HG02571 (cell line): ENCODE data around the gene HECTD2.
"Not testable (repeated sequence)": the region's sequence is repeated elsewhere in the genome, so short reads cannot be mapped to it uniquely, and the experiment has no call there.

ENCODE experiments used
- ATAC-seq: cut with Tn5 transposase; IDR thresholded peaks from one replicate; pipeline ENCODE4 v1.9.1; 2021; ENCODE audit warnings: mild to moderate bottlenecking, moderate library complexity; ENCODE audit not compliant: unreplicated experiment

Gene HECTD2

DNA sequence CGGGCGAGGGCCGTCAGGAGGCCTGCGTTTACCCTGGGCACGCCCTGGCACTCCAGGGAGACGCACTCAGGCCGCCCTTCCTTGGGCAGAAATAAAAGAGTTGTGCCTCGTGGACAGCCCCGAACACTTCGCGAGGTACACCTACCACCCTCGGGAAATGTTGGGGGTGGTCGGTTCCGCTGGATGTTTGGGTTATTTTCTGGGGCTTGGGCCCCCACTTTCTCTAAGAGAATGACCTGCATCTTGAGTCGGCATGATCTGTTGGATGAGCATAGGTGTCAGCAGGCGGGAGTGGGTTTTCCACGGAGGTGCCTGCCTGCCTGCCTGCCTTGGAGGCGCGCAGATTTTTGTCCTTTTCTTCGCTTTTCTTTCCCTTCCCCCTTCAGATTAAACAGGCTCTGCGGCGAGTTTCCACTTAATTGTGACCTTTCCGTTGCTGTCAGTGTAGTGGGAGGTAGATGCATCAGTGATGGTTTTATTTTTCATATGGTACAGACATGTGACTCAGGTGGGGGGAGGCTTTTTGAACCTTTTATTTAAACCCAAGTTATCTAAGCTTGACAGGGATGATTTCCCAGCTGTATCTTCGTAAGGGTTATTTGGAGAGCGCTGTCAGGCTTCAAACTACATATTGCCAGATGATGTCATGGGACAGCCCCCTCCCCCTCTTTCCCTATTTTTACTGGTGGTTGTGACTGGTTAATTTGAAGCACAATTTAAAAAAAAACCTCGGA lies 661 bp downstream of the HECTD2 start:
- ATAC-seq: no peak

GRCh38 chr10:91411621-91412020 lies 1.5 kb downstream of the HECTD2 start:
- no peak for ATAC-seq

DNA sequence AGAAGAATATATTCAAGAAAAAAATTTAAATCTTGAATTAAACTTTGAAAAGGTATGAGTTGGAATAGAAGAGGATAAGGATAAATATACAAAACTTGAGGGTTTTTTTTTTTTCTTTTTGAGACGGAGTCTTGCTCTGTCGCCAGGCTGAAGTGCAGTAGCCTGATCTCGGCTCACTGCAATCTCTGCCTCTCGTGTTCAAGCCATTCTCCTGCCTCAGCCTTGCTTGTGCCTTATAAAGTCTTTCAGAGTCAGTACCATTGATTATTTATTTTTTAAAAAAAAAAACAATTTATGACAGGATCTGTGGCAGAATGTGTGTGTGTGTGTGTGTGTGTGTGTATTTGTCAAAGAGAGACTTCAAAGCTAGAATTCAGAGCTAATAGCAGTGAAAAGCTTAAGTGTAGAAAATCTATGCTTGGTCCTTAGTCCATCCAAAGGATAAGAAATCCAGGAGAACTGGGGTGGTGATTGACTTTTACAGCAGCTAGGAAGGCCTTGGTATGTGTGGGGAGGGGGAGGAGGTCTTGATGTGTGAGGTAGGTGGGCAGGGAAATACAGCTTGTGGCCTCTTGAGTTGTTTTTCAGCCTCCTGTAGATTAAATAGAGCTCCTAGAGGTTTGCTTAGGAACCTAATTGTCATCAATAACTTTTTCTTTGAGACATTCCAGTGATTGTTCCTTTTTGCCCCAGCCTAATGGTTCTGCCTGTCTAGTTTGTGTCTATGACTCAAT lies 2.4 kb downstream of the HECTD2 start:
- no peak for ATAC-seq

DNA sequence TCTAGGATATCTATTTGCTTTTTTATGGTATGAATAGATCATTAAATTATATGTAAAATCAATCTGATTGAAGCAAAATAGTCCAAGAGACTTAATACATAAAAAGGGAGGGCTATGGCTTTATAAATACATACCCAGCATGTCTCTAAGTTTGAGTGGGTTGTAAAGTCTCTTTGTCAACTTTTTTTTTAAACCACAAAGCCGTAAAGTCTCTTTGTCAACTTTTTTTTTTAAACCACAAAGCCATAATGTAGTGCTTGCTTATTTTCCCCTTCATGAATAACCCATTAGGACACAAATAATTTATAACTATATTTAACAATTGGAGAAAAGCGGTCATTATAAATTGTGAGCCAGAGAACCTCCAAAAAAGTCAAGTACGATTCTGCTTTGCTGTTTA lies 5.7 kb downstream of the HECTD2 start:
- ATAC-seq: no peak

DNA sequence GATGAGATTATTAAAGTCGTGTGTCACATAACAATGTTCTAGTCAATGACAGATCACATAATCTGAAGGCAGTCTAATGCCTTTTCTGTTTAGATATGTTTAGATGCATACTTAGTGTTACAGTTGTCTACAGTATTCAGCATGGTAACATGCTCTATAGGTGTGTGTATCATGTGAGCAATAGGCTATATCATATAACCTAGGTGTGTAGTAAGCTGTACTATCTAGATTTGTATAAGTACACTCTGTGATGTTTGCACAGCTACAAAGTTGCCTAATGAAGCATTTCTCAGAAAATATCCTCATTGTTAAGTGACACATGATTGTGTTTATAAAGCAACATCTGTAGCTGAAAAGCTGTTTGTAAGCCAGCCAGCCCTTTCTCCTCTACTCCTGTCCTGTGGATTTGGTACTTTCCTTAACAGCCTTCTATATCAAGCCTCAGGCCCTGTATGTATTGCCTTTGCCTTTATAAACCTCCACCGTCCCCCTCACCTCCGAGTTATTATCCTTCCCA lies 6.3 kb downstream of the HECTD2 start:
- ATAC-seq: no peak

DNA sequence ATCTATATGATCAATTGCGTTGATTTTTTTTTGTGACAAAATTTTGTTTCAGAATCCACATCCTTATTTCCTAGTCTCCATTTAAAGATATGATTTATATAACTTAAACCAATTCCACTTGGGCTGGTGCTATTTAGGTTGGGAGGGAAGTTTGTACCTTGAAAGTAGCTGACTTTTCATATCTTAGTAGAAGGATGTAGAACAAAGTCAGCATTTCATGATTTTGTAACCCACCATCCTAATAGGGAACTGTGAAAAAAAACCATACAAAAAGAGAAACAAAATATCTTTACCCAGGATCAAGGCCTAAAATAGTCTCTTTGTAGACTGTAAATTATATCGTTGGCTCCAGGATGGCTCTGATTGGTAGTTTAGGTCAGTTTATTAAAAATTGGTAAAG lies 8.3 kb downstream of the HECTD2 start:
- ATAC-seq: no peak

- no peak for ATAC-seq
Observed at GRCh38 chr10:91420868-91421267, 10.7 kb downstream of the HECTD2 start.

DNA sequence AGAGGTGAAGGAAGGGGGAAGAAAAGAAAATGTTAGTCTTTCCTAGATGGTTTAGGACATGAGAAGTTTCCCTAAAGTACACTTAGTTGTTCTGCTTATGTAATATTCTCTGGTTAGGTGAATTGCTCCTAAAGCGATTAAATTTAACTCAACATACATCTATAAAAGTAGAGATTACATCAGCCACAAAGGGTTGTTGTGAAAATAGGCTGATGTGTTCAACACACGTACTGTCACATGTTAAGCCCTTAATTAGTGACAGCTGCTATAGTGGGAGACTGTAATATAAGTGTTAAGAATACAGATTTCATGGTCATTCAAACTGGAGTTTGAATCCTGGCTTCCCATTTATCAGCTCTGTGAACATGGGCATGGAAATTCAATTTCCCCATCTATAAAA lies 12.8 kb downstream of the HECTD2 start:
- no peak for ATAC-seq

- ATAC-seq: no peak
Observed at GRCh38 chr10:91424016-91424415, 13.9 kb downstream of the HECTD2 start.

- no peak for ATAC-seq
Observed at GRCh38 chr10:91432175-91432574, 22.0 kb downstream of the HECTD2 start.

GRCh38 chr10:91433620-91434019 lies 23.5 kb downstream of the HECTD2 start:
- no peak for ATAC-seq

- no peak for ATAC-seq
Observed at GRCh38 chr10:91434041-91434440, 23.9 kb downstream of the HECTD2 start.

DNA sequence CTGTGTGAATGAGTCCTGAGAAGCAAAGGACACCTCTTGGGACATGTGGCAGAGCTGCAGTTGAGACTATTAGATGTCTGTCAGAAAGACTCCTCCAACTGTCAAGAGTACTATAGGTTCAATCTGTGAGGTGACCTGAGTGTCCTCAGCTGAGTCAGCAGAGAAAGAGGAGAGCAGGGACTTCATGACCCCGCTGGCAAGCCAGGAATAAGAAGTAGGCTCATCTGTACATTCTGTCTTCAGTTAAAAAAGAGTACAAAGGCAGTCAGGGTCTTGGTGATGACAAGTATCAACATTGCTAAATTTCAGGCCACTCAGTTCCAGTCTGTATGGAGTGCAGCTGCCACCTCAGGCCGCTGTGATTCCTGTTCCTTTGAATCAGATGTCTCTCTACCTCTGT lies 25.1 kb downstream of the HECTD2 start:
- no peak for ATAC-seq

- not testable (repeated sequence) for ATAC-seq
Observed at GRCh38 chr10:91438228-91438627, 28.1 kb downstream of the HECTD2 start.

GRCh38 chr10:91444211-91445182 lies 34.4 kb downstream of the HECTD2 start:
- ATAC-seq: no peak

DNA sequence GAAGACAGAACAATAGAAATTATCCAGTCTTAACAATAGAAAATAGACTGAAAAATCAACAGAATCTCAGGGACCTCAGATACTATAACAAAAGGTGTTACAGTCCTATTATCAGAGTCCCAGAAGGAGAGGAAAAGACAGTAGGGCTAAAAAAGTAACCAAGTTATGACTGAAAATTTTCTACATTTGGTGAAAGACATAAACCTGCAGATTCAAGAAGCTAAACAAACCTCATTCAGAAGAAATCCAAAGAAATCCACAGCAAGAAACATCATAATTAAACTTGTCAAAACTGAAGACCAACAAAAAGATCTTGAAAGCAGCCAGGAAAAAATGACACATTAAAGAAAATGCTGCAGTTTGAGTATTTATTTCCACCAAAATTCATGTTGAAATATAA lies 41.9 kb downstream of the HECTD2 start:
- no peak for ATAC-seq

DNA sequence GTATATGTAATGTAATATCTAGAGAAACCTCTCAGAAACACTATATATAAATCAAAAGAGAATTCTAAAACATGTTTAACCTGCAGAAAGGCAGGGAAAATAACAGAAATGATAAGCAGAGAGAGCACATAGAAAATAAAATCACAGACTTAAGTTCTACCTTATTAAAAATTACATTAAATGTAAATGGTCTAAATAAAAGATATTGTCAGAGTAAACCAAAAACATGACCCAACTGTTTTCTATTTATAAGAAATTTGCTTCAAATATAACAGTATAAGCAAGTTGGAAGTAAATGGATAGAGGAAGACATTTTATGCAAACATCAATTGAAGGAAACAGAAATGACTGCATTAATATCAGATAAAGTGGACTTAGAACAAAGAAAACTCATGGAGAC lies 43.4 kb downstream of the HECTD2 start:
- no peak for ATAC-seq

GRCh38 chr10:91455135-91455534 lies 45.0 kb downstream of the HECTD2 start:
- ATAC-seq: not testable (repeated sequence)

- no peak for ATAC-seq
Observed at GRCh38 chr10:91460681-91461080, 50.5 kb downstream of the HECTD2 start.

DNA sequence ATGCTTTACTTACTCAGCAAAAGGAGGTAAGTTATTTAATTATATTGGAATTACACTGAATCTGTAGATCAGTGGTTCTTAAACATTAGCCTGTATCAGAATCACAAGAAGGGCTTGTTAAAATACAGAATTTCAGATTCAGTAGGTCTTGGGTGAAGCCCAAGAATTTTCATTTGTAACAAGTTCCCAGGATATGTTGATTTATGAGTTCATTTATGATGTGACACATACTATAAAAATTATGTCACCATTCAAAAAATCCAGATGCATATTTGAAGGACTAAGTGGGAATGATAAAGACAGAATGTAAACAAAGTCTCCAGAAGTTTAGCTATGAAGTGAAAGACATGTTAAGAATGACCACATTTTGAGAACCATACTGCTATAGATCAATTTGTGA lies 52.3 kb downstream of the HECTD2 start:
- ATAC-seq: no peak

- no peak for ATAC-seq
Observed at GRCh38 chr10:91464500-91464899, 54.4 kb downstream of the HECTD2 start.
